Activated CD4-positive, CD25-positive, alpha-beta regulatory T cell treated with anti-CD3 and anti-CD28 coated beads, Interleukin-2, amount 50 U/mL, for 72 hours (primary cell): ENCODE data around the gene S1PR3.
"Not testable (repeated sequence)": the region's sequence is repeated elsewhere in the genome, so short reads cannot be mapped to it uniquely, and the experiment has no call there.

Experiments used
- DNase-seq: peaks from one replicate; pipeline ENCODE4 v3.0.0; 2021

Gene S1PR3

GRCh38 chr9:88991066-88992034 is at the start of gene S1PR3:
TSS of gene S1PR3 (plus strand) at chr9:88991468. CDS start at chr9:89001201, 9,733 bp downstream.
- no peak for DNase-seq

GRCh38 chr9:88941586-88941985 is 49.7 kb upstream of the S1PR3 start:
- DNase-seq, result not testable (repeated sequence)

- no peak for DNase-seq
Observed at GRCh38 chr9:88942411-88942810, 48.9 kb upstream of the S1PR3 start.

- no peak for DNase-seq
Observed at GRCh38 chr9:88945636-88946333, 45.5 kb upstream of the S1PR3 start.

- DNase-seq, result no peak
Observed at GRCh38 chr9:88947581-88948573, 43.4 kb upstream of the S1PR3 start.

- DNase-seq, result no peak
Observed at GRCh38 chr9:88949425-88949824, 41.8 kb upstream of the S1PR3 start.

GRCh38 chr9:88949961-88950340 is 41.3 kb upstream of the S1PR3 start:
- DNase-seq, result no peak

GRCh38 chr9:88950341-88951154 is 40.7 kb upstream of the S1PR3 start:
- DNase-seq, result no peak

GRCh38 chr9:88951155-88951542 is 40.1 kb upstream of the S1PR3 start:
- no peak for DNase-seq

GRCh38 chr9:88952086-88952615 is 39.1 kb upstream of the S1PR3 start:
- no peak for DNase-seq

GRCh38 chr9:88952976-88953375 is 38.3 kb upstream of the S1PR3 start:
- no peak for DNase-seq

GRCh38 chr9:88953381-88954029 is 37.8 kb upstream of the S1PR3 start:
- no peak for DNase-seq

GRCh38 chr9:88954066-88954465 is 37.2 kb upstream of the S1PR3 start:
- DNase-seq, result no peak

GRCh38 chr9:88957526-88957925 is 33.7 kb upstream of the S1PR3 start:
- no peak for DNase-seq

GRCh38 chr9:88959727-88960469 is 31.4 kb upstream of the S1PR3 start:
- no peak for DNase-seq

- DNase-seq, result no peak
Observed at GRCh38 chr9:88960632-88961031, 30.6 kb upstream of the S1PR3 start.

GRCh38 chr9:88965473-88965872 is 25.8 kb upstream of the S1PR3 start:
- no peak for DNase-seq

- no peak for DNase-seq
Observed at GRCh38 chr9:88966894-88967676, 24.2 kb upstream of the S1PR3 start.

GRCh38 chr9:88968799-88969198 is 22.5 kb upstream of the S1PR3 start:
- no peak for DNase-seq
